ENCODE measurements around the gene KLHL22.

The KLHL22 gene

GRCh38 chr22:20425566-20426258 is 69.9 kb downstream of the KLHL22 start:
- TF ChIP-seq, protein P1, sequence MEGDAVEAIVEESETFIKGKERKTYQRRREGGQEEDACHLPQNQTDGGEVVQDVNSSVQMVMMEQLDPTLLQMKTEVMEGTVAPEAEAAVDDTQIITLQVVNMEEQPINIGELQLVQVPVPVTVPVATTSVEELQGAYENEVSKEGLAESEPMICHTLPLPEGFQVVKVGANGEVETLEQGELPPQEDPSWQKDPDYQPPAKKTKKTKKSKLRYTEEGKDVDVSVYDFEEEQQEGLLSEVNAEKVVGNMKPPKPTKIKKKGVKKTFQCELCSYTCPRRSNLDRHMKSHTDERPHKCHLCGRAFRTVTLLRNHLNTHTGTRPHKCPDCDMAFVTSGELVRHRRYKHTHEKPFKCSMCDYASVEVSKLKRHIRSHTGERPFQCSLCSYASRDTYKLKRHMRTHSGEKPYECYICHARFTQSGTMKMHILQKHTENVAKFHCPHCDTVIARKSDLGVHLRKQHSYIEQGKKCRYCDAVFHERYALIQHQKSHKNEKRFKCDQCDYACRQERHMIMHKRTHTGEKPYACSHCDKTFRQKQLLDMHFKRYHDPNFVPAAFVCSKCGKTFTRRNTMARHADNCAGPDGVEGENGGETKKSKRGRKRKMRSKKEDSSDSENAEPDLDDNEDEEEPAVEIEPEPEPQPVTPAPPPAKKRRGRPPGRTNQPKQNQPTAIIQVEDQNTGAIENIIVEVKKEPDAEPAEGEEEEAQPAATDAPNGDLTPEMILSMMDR (conservative IDR thresholded peaks at IDR 0.05; ENCODE audit: low read depth, low read length): no peak
- Histone ChIP-seq H3K4me2 (no peak overlapping the region), H3K27me3 (ENCODE audit: insufficient read depth, low read depth) (no peaks in the 10 kb centered on the region), H3K4me1 (ENCODE audit: low read depth, poor library complexity, severe bottlenecking) (no peaks in the 10 kb centered on the region), H2AFZ (ENCODE audit: low read depth) (no peak overlapping the region), H3K36me3 (ENCODE audit: insufficient read depth) (no peaks in the 10 kb centered on the region), H3K79me2 (ENCODE audit: insufficient read depth, low read depth) (no peaks in the 10 kb centered on the region), H3K9ac (no peak overlapping the region), H3K4me3 (IDR thresholded peaks at IDR 0.05; ENCODE audit: insufficient read depth, low read depth, low read length) (no peak overlapping the region), H4K20me1 (ENCODE audit: insufficient read depth) (no peaks in the 10 kb centered on the region), H3K27ac (no peak overlapping the region)

GRCh38 chr22:20424932-20425565 is 70.5 kb downstream of the KLHL22 start:
- Histone ChIP-seq H3K4me2 (no peak overlapping the region), H3K4me1 (ENCODE audit: low read depth, poor library complexity, severe bottlenecking) (no peaks in the 10 kb centered on the region), H3K4me3 (IDR thresholded peaks at IDR 0.05; ENCODE audit: insufficient read depth, low read depth, low read length) (no peak overlapping the region), H3K27me3 (ENCODE audit: insufficient read depth, low read depth) (no peaks in the 10 kb centered on the region), H3K27ac (no peak overlapping the region), H4K20me1 (ENCODE audit: insufficient read depth) (no peaks in the 10 kb centered on the region), H3K9ac (no peak overlapping the region), H3K79me2 (ENCODE audit: insufficient read depth, low read depth) (no peaks in the 10 kb centered on the region), H3K36me3 (ENCODE audit: insufficient read depth) (no peaks in the 10 kb centered on the region), H2AFZ (ENCODE audit: low read depth) (no peak overlapping the region)
- TF ChIP-seq, protein P1 (conservative IDR thresholded peaks at IDR 0.05; ENCODE audit: low read depth, low read length): no peak

DNA sequence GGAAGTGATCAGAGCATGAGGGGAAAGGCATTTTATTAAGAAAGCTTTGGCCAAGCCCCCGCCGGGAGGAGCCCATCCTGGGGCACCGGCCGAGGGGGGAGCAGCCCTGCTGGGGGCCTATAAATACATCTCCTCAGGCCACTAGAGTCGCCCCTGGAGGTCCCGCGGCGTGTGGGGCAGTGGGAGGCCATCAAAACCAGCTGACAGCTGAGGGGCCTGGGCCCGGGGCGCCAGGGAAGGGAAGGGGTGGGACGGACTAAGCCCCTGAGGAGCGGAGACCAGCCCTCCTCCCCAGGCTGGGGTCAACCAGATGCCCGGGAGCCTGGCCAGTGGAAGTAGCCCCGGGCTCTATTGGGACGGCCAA is 71.0 kb downstream of the KLHL22 start:
- TF ChIP-seq, protein P1 (conservative IDR thresholded peaks at IDR 0.05; ENCODE audit: low read depth, low read length): no peak
- H3K4me3 ChIP-seq (IDR thresholded peaks at IDR 0.05; ENCODE audit: insufficient read depth, low read depth, low read length): no peak overlapping the region
- no peaks in the 10 kb centered on the region for H3K27me3 ChIP-seq (ENCODE audit: insufficient read depth, low read depth)
- no peak overlapping the region for H2AFZ ChIP-seq (ENCODE audit: low read depth)
- H3K79me2 ChIP-seq (ENCODE audit: insufficient read depth, low read depth): no peaks in the 10 kb centered on the region
- no peaks in the 10 kb centered on the region for H3K36me3 ChIP-seq (ENCODE audit: insufficient read depth)
- H3K4me1 ChIP-seq (ENCODE audit: low read depth, poor library complexity, severe bottlenecking): no peaks in the 10 kb centered on the region
- H3K9ac ChIP-seq: no peak overlapping the region
- H4K20me1 ChIP-seq (ENCODE audit: insufficient read depth): no peaks in the 10 kb centered on the region
- no peak overlapping the region for H3K27ac ChIP-seq
- no peak overlapping the region for H3K4me2 ChIP-seq

GRCh38 chr22:20423906-20424551 is 71.6 kb downstream of the KLHL22 start:
- no peak overlapping the region for H2AFZ ChIP-seq (ENCODE audit: low read depth)

More at GRCh38 chr22:20423906-20424551, 71.6 kb downstream of the KLHL22 start:
- H3K4me3 ChIP-seq (IDR thresholded peaks at IDR 0.05; ENCODE audit: insufficient read depth, low read depth, low read length): no peak overlapping the region
- no peak overlapping the region for H3K27ac ChIP-seq
- no peaks in the 10 kb centered on the region for H3K4me1 ChIP-seq (ENCODE audit: low read depth, poor library complexity, severe bottlenecking)
- H4K20me1 ChIP-seq (ENCODE audit: insufficient read depth): no peaks in the 10 kb centered on the region
- H3K27me3 ChIP-seq (ENCODE audit: insufficient read depth, low read depth): no peaks in the 10 kb centered on the region
- TF ChIP-seq, protein P1 (conservative IDR thresholded peaks at IDR 0.05; ENCODE audit: low read depth, low read length): no peak
- no peak overlapping the region for H3K4me2 ChIP-seq
- H3K9ac ChIP-seq: no peak overlapping the region
- no peaks in the 10 kb centered on the region for H3K36me3 ChIP-seq (ENCODE audit: insufficient read depth)
- no peaks in the 10 kb centered on the region for H3K79me2 ChIP-seq (ENCODE audit: insufficient read depth, low read depth)

Data from KMS-11 (cell line).